Osteoblast (primary cell): Measurements from ENCODE around the gene STK26. TPM values are rescaled to one million over a fixed set of nuclear protein-coding genes. Genes with fewer than 3 reads are reported as not detected.

Experiments used
- DNase-seq: peaks from one replicate; pipeline ENCODE4 v3.0.0; 2011; ENCODE audit warnings: low spot score, mixed read lengths; ENCODE audit not compliant: insufficient read length; ENCODE audit errors: missing footprints
- H2AFZ ChIP-seq: 2 replicates; pipeline ENCODE4 v1.6.0; 2011; ENCODE audit warnings: mild to moderate bottlenecking, low read length
- H3K27ac ChIP-seq: 2 replicates; pipeline ENCODE4 v1.5.1; 2011; ENCODE audit warnings: mild to moderate bottlenecking, low read depth, low read length, moderate library complexity
- H3K27me3 ChIP-seq: 2 replicates; pipeline ENCODE4 v1.6.0; 2012; ENCODE audit warnings: mild to moderate bottlenecking, control low read depth, inconsistent platforms, low read length, moderate library complexity; ENCODE audit not compliant: insufficient read depth
- H3K36me3 ChIP-seq: 2 replicates; pipeline ENCODE4 v1.5.1; 2011; ENCODE audit warnings: mild to moderate bottlenecking, low read length, control low read depth, moderate library complexity; ENCODE audit not compliant: insufficient read depth
- H3K4me1 ChIP-seq: 2 replicates; pipeline ENCODE4 v1.5.1; 2011; ENCODE audit warnings: mild to moderate bottlenecking, low read length, control low read depth, moderate library complexity; ENCODE audit not compliant: insufficient read depth
- H3K4me2 ChIP-seq: 2 replicates; pipeline ENCODE4 v1.6.0; 2011; ENCODE audit warnings: mild to moderate bottlenecking, low read length; ENCODE audit not compliant: insufficient read depth
- H3K4me3 ChIP-seq: fragments of 200-600 bp; sonication (generic); 3 replicates; pipeline ENCODE4 v1.5.1; 2012; ENCODE audit warnings: mild to moderate bottlenecking, low read length, inconsistent platforms; ENCODE audit not compliant: insufficient read depth
- H3K79me2 ChIP-seq: 2 replicates; pipeline ENCODE4 v1.6.0; 2012; ENCODE audit warnings: mild to moderate bottlenecking, low read length, control low read depth, inconsistent platforms; ENCODE audit not compliant: insufficient read depth
- H3K9me3 ChIP-seq: 2 replicates; pipeline ENCODE4 v1.5.1; 2011; ENCODE audit warnings: low read depth, low read length, control low read depth
- H4K20me1 ChIP-seq: 2 replicates; pipeline ENCODE4 v1.6.0; 2012; ENCODE audit warnings: mild to moderate bottlenecking, low read length, control low read depth; ENCODE audit not compliant: insufficient read depth
- CTCF ChIP-seq: IDR thresholded peaks from 2 replicates; pipeline ENCODE4 v1.5.1; 2011; ENCODE audit warnings: mild to moderate bottlenecking, low read depth, low read length, moderate library complexity; ENCODE audit errors: extremely low read depth
- total RNA-seq: library from RNA; depleted of rRNA; stranded (reverse); fragments of >200 nt; gene quantifications from 2 replicates; pipeline ENCODE4 v1.2.3, GENCODE V29; 2012

STK26 gene
- total RNA-seq, 1 donor: 9.4 TPM

DNA sequence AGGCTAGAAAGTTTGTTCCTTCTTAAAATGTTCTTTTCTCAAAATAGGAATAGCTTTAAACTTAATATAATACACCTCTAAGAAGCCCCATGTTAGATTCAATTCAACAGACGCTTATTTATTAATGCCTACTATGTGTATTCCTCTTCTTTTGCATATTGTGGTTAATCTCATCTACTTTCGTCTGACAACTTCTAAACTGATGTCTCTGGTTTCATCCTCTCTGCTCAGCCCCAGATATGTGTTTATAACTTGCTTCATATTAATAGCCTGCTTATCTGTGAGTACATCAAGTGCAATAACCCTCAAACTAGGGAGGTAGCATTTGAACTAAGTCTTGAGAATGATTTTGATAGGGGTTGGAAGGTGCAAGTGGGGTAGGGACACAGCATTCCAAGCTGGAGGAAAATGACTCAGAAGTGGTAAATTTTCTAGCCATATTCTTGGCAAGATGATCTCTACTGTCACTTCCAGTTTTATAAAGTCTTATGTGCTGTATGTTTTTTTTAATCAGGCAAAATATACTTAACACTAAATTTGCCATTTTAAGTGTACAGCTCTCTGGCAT lies 37.0 kb downstream of the STK26 start:
- H3K4me2 ChIP-seq: no peak overlapping the region
- no peak overlapping the region for H3K4me3 ChIP-seq
- no peaks in the 10 kb centered on the region for H3K36me3 ChIP-seq
- no peaks in the 10 kb centered on the region for H3K9me3 ChIP-seq
- H2AFZ ChIP-seq: no peak overlapping the region
- peaks cover 2% of the 10 kb centered on the region for H3K4me1 ChIP-seq
- H3K27ac ChIP-seq: no peak overlapping the region
- peaks cover 13% of the 10 kb centered on the region for H3K27me3 ChIP-seq
- no peaks in the 10 kb centered on the region for H3K79me2 ChIP-seq
- no peak for TF ChIP-seq CTCF
- H4K20me1 ChIP-seq: no peaks in the 10 kb centered on the region
- DNase-seq: no peak

- Histone ChIP-seq H3K27ac (no peak overlapping the region), H3K36me3 (no peaks in the 10 kb centered on the region), H3K4me1 (peaks cover 2% of the 10 kb centered on the region), H3K9me3 (no peaks in the 10 kb centered on the region), H2AFZ (no peak overlapping the region), H3K4me2 (no peak overlapping the region), H4K20me1 (no peaks in the 10 kb centered on the region), H3K4me3 (no peak overlapping the region), H3K27me3 (peaks cover 14% of the 10 kb centered on the region), H3K79me2 (no peaks in the 10 kb centered on the region)
- TF ChIP-seq CTCF: no peak
- no peak for DNase-seq
Observed at GRCh38 chrX:132063334-132063733, 40.2 kb downstream of the STK26 start.

DNA sequence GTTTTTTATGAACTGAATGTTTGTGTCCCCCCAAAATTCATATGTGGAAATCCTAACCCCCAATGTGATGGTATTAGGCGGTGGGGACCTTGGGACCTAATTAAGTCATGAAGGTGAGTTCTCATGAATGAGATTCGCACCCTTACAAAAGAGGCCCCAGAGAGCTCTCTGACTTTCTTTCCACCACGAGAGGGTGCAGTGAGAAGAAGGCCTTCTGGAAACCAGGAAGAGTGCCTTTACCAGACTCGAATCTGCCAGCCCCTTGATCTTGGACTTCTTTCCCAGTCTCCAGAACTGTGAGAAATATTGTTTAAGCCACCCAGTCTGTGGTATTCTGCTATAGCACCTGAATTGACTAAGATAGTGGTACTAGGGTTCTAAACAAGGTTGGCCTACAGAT lies 40.8 kb downstream of the STK26 start:
- Histone ChIP-seq H3K79me2 (no peaks in the 10 kb centered on the region), H3K36me3 (no peaks in the 10 kb centered on the region), H3K4me3 (no peak overlapping the region), H3K27me3 (peaks cover 14% of the 10 kb centered on the region), H3K4me2 (no peak overlapping the region), H2AFZ (no peak overlapping the region), H4K20me1 (no peaks in the 10 kb centered on the region), H3K27ac (no peak overlapping the region), H3K9me3 (no peaks in the 10 kb centered on the region), H3K4me1 (peaks cover 2% of the 10 kb centered on the region)
- no peak for TF ChIP-seq CTCF
- DNase-seq: no peak

DNA sequence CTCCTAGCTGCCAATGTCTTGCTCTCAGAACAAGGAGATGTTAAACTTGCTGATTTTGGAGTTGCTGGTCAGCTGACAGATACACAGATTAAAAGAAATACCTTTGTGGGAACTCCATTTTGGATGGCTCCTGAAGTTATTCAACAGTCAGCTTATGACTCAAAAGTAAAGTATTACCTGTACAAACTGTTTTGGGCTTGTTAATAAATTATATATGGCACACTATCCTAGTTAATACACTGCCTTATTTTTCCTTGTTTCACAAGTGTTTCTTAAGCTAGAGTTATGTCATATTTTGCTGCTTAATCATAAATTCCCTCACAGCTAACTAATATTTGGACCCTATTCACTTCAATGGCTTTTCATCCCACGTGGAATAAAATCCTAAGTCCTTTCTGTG lies 45.3 kb downstream of the STK26 start:
- H3K4me3 ChIP-seq: no peak overlapping the region

More for the DNA sequence above, 45.3 kb downstream of the STK26 start:
- H3K9me3 ChIP-seq: no peaks in the 10 kb centered on the region
- no peak overlapping the region for H3K27ac ChIP-seq
- no peak for TF ChIP-seq CTCF
- DNase-seq: peak; percentile 73
- H3K36me3 ChIP-seq: no peaks in the 10 kb centered on the region
- no peak overlapping the region for H2AFZ ChIP-seq
- H4K20me1 ChIP-seq: no peaks in the 10 kb centered on the region
- H3K79me2 ChIP-seq: no peaks in the 10 kb centered on the region
- H3K4me1 ChIP-seq: no peaks in the 10 kb centered on the region
- peaks cover 7% of the 10 kb centered on the region for H3K27me3 ChIP-seq
- H3K4me2 ChIP-seq: no peak overlapping the region
